GM19324 (cell line): ENCODE results near the gene WNT8B.

ENCODE experiments used
- ATAC-seq: cut with Tn5 transposase; IDR thresholded peaks from one replicate; pipeline ENCODE4 v1.9.1; 2021; ENCODE audit warnings: mild to moderate bottlenecking, moderate library complexity; ENCODE audit not compliant: unreplicated experiment, low FRiP score

The WNT8B gene

GRCh38 chr10:100462709-100463108, at the start of gene WNT8B:
Gene WNT8B (plus strand): TSS chr10:100463009. CDS start chr10:100463169, 160 bp downstream.
- ATAC-seq = no peak

GRCh38 chr10:100413173-100413572, 49.6 kb upstream of the WNT8B start:
- no peak for ATAC-seq

- no peak for ATAC-seq
Measured at GRCh38 chr10:100419911-100420449, 42.8 kb upstream of the WNT8B start.

- no peak for ATAC-seq
Measured at GRCh38 chr10:100427374-100427773, 35.4 kb upstream of the WNT8B start.

GRCh38 chr10:100433253-100434240, 29.3 kb upstream of the WNT8B start:
- no peak for ATAC-seq

- ATAC-seq = no peak
Measured at GRCh38 chr10:100436255-100436654, 26.6 kb upstream of the WNT8B start.

GRCh38 chr10:100438674-100439315, 24.0 kb upstream of the WNT8B start:
- ATAC-seq = no peak

GRCh38 chr10:100442548-100442947, 20.3 kb upstream of the WNT8B start:
- no peak for ATAC-seq

GRCh38 chr10:100446130-100446761, 16.6 kb upstream of the WNT8B start:
- no peak for ATAC-seq

- ATAC-seq = no peak
Measured at GRCh38 chr10:100447663-100448062, 15.1 kb upstream of the WNT8B start.

- ATAC-seq = no peak
Measured at GRCh38 chr10:100448951-100449350, 13.9 kb upstream of the WNT8B start.

GRCh38 chr10:100468322-100468721, 5.5 kb downstream of the WNT8B start:
- no peak for ATAC-seq

GRCh38 chr10:100468978-100469377, 6.2 kb downstream of the WNT8B start:
- ATAC-seq = no peak

GRCh38 chr10:100469756-100470155, 6.9 kb downstream of the WNT8B start:
- ATAC-seq = no peak

- no peak for ATAC-seq
Measured at GRCh38 chr10:100470367-100470766, 7.6 kb downstream of the WNT8B start.

- no peak for ATAC-seq
Measured at GRCh38 chr10:100477970-100478369, 15.2 kb downstream of the WNT8B start.

- ATAC-seq = no peak
Measured at GRCh38 chr10:100479037-100479436, 16.2 kb downstream of the WNT8B start.

GRCh38 chr10:100480002-100480401, 17.2 kb downstream of the WNT8B start:
- no peak for ATAC-seq

- peak; percentile 95 for ATAC-seq
Measured at GRCh38 chr10:100481462-100482081, 18.8 kb downstream of the WNT8B start.

GRCh38 chr10:100482181-100482833, 19.5 kb downstream of the WNT8B start:
- ATAC-seq = peak; percentile 55
